Activated CD8-positive, alpha-beta memory T cell treated with anti-CD3 and anti-CD28 coated beads for 24 hours (primary cell): ENCODE results near the gene HP.
A peak's percentile ranks its signal among the peaks of the same experiment; 100 is the strongest.

Experiments
- DNase-seq: peaks from one replicate; pipeline ENCODE4 v3.0.0-alpha.2; 2020

Gene HP

GRCh38 chr16:72092832-72093447, 38.6 kb downstream of the HP start:
- no peak for DNase-seq

- DNase-seq, result peak; percentile 91
These were observed 39.4 kb downstream of the HP start, which contains the start of the genes DHX38 and TXNL4B for GRCh38 chr16:72093448-72094265. Gene DHX38, plus strand, starts transcription at chr16:72093847. Its CDS starts 2,311 bp downstream, at chr16:72096158. Gene TXNL4B, minus strand, starts transcription at chr16:72093620. Its CDS starts 2,871 bp downstream, at chr16:72090749.

- no peak for DNase-seq
These were observed 39.9 kb downstream of the HP start for GRCh38 chr16:72094266-72094610.

GRCh38 chr16:72098936-72099335, 44.6 kb downstream of the HP start:
- no peak for DNase-seq

GRCh38 chr16:72099377-72099818, 45.1 kb downstream of the HP start:
- no peak for DNase-seq

- no peak for DNase-seq
These were observed 46.9 kb downstream of the HP start for GRCh38 chr16:72101195-72101594.

GRCh38 chr16:72104905-72105304, 50.6 kb downstream of the HP start:
- DNase-seq, result no peak

- DNase-seq, result no peak
These were observed 51.7 kb downstream of the HP start for GRCh38 chr16:72105978-72106377.

GRCh38 chr16:72107371-72107770, 53.1 kb downstream of the HP start:
- no peak for DNase-seq

GRCh38 chr16:72108353-72109102, 54.2 kb downstream of the HP start:
- DNase-seq, result no peak

- DNase-seq, result no peak
These were observed 55.0 kb downstream of the HP start for GRCh38 chr16:72109300-72109699.

- no peak for DNase-seq
These were observed 55.7 kb downstream of the HP start for GRCh38 chr16:72109966-72110530.
